GM10248 (cell line): Measurements from ENCODE around the gene SCAMP5.

Experiments used
- CTCF ChIA-PET: fragments of 300-600 bp; sonication (Branson Sonifier 250); formaldehyde crosslinking; extraction: SDS; loops from one replicate; lab custom pipeline; 2021; ENCODE audit warnings: antibody characterized with exemption; lab: Yijun Ruan, JAX
- POLR2A ChIA-PET: fragments of 350-650 bp; sonication (Branson Sonifier 250); formaldehyde crosslinking; extraction: SDS; loops from one replicate; lab custom pipeline; 2020; ENCODE audit warnings: antibody characterized with exemption; lab: Yijun Ruan, JAX
- DNase-seq: peaks from one replicate; pipeline ENCODE4 v3.0.0; 2012; ENCODE audit errors: extremely low spot score
- CTCF ChIP-seq: IDR thresholded peaks from 2 replicates; pipeline ENCODE4 v1.5.1; 2012; ENCODE audit warnings: mild to moderate bottlenecking, low read depth; ENCODE audit errors: extremely low read depth, missing control alignments, control extremely low read depth

Gene SCAMP5

GRCh38 chr15:74988007-74988800 is 7.2 kb upstream of the SCAMP5 start:
- CTCF ChIA-PET, result interaction anchor here (0.8 to 2.0 kb wide), 7 partner anchors 23 to 219 kb away, joined by 3 to 7 read pairs (median 4); partner anchors contain the start of gene RPP25
- DNase-seq, result no peak
- peak; percentile 33 for TF ChIP-seq CTCF
- POLR2A ChIA-PET, result no interaction called here

GRCh38 chr15:74989527-74989926 is 5.8 kb upstream of the SCAMP5 start:
- ChIA-PET POLR2A (no interaction called here), CTCF (no interaction called here)
- DNase-seq, result no peak
- TF ChIP-seq CTCF, result no peak

- POLR2A ChIA-PET, result no interaction called here
- no peak for TF ChIP-seq CTCF
- CTCF ChIA-PET, result interaction anchor here (1.0 kb wide), 1 partner anchor 9 kb away, joined by 3 read pairs; no protein-coding TSS in a partner anchor
- no peak for DNase-seq
These were observed 2.7 kb upstream of the SCAMP5 start for GRCh38 chr15:74992619-74993018.

- POLR2A ChIA-PET, result no interaction called here
- CTCF ChIA-PET, result interaction anchor here (1.1 to 2.0 kb wide), 3 partner anchors 9 to 362 kb away, joined by 3 to 7 read pairs (median 5); no protein-coding TSS in a partner anchor
- no peak for DNase-seq
- TF ChIP-seq CTCF, result no peak
These were observed 1.1 kb upstream of the SCAMP5 start for GRCh38 chr15:74994236-74994635.

- no peak for DNase-seq
- CTCF ChIA-PET, result interaction anchor here (0.7 to 2.0 kb wide), 10 partner anchors 9 to 363 kb away, joined by 3 to 7 read pairs (median 4); no protein-coding TSS in a partner anchor
- no peak for TF ChIP-seq CTCF
- POLR2A ChIA-PET, result interaction anchor here (0.5 kb wide), 1 partner anchor 541 kb away, joined by 4 read pairs; no protein-coding TSS in a partner anchor
These were observed 678 bp upstream of the SCAMP5 start for GRCh38 chr15:74994685-74995084.

GRCh38 chr15:74995779-74996765 is 709 bp downstream of the SCAMP5 start:
- ChIA-PET CTCF (interaction anchor here (1.0 to 2.0 kb wide), 7 partner anchors 12 to 364 kb away, joined by 3 to 7 read pairs (median 4); no protein-coding TSS in a partner anchor), POLR2A (no interaction called here)
- no peak for DNase-seq
- TF ChIP-seq CTCF, result no peak
